Measurements from ENCODE around the gene NT5M.

The NT5M gene

DNA sequence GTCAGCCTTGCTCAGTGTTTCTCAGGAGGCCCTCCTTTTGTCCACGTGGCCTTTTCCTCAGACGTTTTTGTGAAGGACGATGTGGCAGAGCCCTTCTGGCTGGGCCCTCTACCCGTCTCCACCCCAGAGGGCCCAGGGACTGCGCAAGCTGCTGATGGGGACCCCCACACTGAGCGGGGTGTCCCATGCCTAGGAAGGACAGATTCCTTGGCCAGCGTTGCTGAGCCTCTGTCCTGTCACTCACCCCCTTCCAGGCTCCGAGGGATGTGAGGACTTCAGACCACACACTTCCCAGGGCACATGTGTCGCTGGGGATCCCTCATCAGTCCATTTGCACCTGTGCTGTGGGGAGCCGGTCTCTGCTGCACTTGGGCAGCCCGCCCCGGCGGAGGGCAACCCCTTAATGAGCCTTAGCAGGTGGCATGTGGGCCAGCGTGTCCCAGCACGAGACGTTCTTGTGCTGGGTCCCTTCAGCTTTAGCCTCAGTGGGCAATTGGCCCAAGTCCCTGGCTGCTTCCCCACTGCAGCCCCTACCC is 48.3 kb downstream of the NT5M start:
- Histone ChIP-seq H3K27ac (ENCODE audit: low read depth, low read length) (no peak overlapping the region), H3K4me1 (ENCODE audit: insufficient read depth, low read length) (peaks cover 10% of the 10 kb centered on the region; the same call in 1 of the 2 replicates), H3K36me3 (ENCODE audit: insufficient read depth, low read length) (no peaks in the 10 kb centered on the region), H3K4me3 (ENCODE audit: low read length) (no peak overlapping the region), H3K9me3 (ENCODE audit: insufficient read depth, low read depth, low read length) (no peaks in the 10 kb centered on the region), H3K9ac (ENCODE audit: low read depth, low read length) (no peak overlapping the region), H3K27me3 (ENCODE audit: insufficient read depth, low read length) (no peaks in the 10 kb centered on the region)
- 91% methylated on average over 16 of the region's 16 CpGs for WGBS

GRCh38 chr17:17351901-17352781 is 49.0 kb downstream of the NT5M start:
- H3K36me3 ChIP-seq (ENCODE audit: insufficient read depth, low read length), result no peaks in the 10 kb centered on the region
- no peaks in the 10 kb centered on the region for H3K27me3 ChIP-seq (ENCODE audit: insufficient read depth, low read length)
- no peak overlapping the region for H3K4me3 ChIP-seq (ENCODE audit: low read length)
- H3K4me1 ChIP-seq (ENCODE audit: insufficient read depth, low read length), result peaks cover 10% of the 10 kb centered on the region; the same call in 1 of the 2 replicates
- H3K9ac ChIP-seq (ENCODE audit: low read depth, low read length), result no peak overlapping the region
- no peak overlapping the region for H3K27ac ChIP-seq (ENCODE audit: low read depth, low read length)
- 87% methylated on average over 35 of the region's 35 CpGs for WGBS
- no peaks in the 10 kb centered on the region for H3K9me3 ChIP-seq (ENCODE audit: insufficient read depth, low read depth, low read length)

- Histone ChIP-seq H3K9me3 (ENCODE audit: insufficient read depth, low read depth, low read length) (no peaks in the 10 kb centered on the region), H3K4me1 (ENCODE audit: insufficient read depth, low read length) (peaks cover 10% of the 10 kb centered on the region; the same call in 1 of the 2 replicates), H3K36me3 (ENCODE audit: insufficient read depth, low read length) (no peaks in the 10 kb centered on the region), H3K4me3 (ENCODE audit: low read length) (no peak overlapping the region), H3K27me3 (ENCODE audit: insufficient read depth, low read length) (no peaks in the 10 kb centered on the region), H3K27ac (ENCODE audit: low read depth, low read length) (no peak overlapping the region), H3K9ac (ENCODE audit: low read depth, low read length) (no peak overlapping the region)
- 93% methylated on average over 14 of the region's 14 CpGs for WGBS
Measured at GRCh38 chr17:17352836-17353624, 49.9 kb downstream of the NT5M start.

DNA sequence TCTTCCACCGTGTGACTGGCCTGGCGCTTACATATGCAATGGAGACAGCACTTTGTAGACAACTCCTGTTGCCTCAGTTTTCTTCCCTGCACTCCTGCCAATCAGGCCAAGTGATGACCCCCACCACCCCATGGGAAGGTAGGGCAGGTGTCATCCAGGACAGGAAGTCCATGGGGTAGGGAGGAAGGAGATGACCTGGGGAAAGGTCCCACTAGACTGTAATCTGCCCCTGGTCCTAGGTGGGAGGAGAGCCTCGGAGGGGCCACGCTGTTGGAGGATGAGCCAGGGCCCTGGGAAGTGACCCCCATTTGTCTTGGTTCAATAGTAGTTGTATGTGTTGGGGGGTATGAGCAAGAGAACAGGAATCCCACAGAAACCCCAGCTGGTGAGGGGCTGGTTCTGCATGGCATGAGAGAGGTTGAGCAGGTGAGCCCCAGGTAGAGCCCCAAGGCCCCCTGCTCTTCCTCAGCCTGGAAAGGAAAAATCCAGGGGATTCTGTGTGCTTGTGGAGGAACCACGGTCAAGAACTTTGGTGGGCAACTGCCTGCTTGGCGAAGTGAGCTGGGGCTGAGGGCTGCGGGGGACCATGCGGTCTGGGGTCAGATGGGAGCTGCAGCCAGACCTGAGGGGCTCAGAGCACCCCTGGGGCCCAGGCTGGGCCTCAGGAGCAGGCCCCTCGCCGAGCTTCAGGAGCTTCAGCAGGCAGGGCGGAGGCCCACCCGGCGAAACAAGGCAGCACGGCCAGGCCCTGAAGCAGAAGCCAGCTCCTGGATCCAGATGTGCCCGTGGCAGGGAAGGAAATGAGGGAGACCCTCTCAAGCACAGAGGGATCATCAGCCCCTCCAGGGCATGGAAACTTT is 50.7 kb downstream of the NT5M start:
- Histone ChIP-seq H3K4me1 (ENCODE audit: insufficient read depth, low read length) (peaks cover 10% of the 10 kb centered on the region; the same call in 1 of the 2 replicates), H3K9me3 (ENCODE audit: insufficient read depth, low read depth, low read length) (no peaks in the 10 kb centered on the region), H3K4me3 (ENCODE audit: low read length) (no peak overlapping the region), H3K27me3 (ENCODE audit: insufficient read depth, low read length) (no peaks in the 10 kb centered on the region), H3K27ac (ENCODE audit: low read depth, low read length) (no peak overlapping the region), H3K36me3 (ENCODE audit: insufficient read depth, low read length) (no peaks in the 10 kb centered on the region), H3K9ac (ENCODE audit: low read depth, low read length) (no peak overlapping the region)
- 92% methylated on average over 15 of the region's 15 CpGs for WGBS

- Histone ChIP-seq H3K27me3 (ENCODE audit: insufficient read depth, low read length) (no peaks in the 10 kb centered on the region), H3K36me3 (ENCODE audit: insufficient read depth, low read length) (no peaks in the 10 kb centered on the region), H3K4me1 (ENCODE audit: insufficient read depth, low read length) (peaks cover 10% of the 10 kb centered on the region; the same call in 1 of the 2 replicates), H3K9me3 (ENCODE audit: insufficient read depth, low read depth, low read length) (0 out of 2 replicates have a peak, but pooled peaks cover 5% of the 10 kb centered on the region), H3K4me3 (ENCODE audit: low read length) (no peak overlapping the region), H3K27ac (ENCODE audit: low read depth, low read length) (no peak overlapping the region), H3K9ac (ENCODE audit: low read depth, low read length) (no peak overlapping the region)
- 49% methylated on average over 14 of the region's 14 CpGs for WGBS
Measured at GRCh38 chr17:17354560-17355349, 51.6 kb downstream of the NT5M start.

- H3K27me3 ChIP-seq (ENCODE audit: insufficient read depth, low read length), result no peaks in the 10 kb centered on the region
- no peak overlapping the region for H3K27ac ChIP-seq (ENCODE audit: low read depth, low read length)
- peaks cover 8% of the 10 kb centered on the region; the same call in 1 of the 2 replicates for H3K4me1 ChIP-seq (ENCODE audit: insufficient read depth, low read length)
- peaks cover 8% of the 10 kb centered on the region; the same call in 1 of the 2 replicates for H3K9me3 ChIP-seq (ENCODE audit: insufficient read depth, low read depth, low read length)
- no peak overlapping the region for H3K9ac ChIP-seq (ENCODE audit: low read depth, low read length)
- H3K4me3 ChIP-seq (ENCODE audit: low read length), result no peak overlapping the region
- WGBS, result 83% methylated on average over 12 of the region's 12 CpGs
- no peaks in the 10 kb centered on the region for H3K36me3 ChIP-seq (ENCODE audit: insufficient read depth, low read length)
Measured at GRCh38 chr17:17355426-17355825, 52.3 kb downstream of the NT5M start.

DNA sequence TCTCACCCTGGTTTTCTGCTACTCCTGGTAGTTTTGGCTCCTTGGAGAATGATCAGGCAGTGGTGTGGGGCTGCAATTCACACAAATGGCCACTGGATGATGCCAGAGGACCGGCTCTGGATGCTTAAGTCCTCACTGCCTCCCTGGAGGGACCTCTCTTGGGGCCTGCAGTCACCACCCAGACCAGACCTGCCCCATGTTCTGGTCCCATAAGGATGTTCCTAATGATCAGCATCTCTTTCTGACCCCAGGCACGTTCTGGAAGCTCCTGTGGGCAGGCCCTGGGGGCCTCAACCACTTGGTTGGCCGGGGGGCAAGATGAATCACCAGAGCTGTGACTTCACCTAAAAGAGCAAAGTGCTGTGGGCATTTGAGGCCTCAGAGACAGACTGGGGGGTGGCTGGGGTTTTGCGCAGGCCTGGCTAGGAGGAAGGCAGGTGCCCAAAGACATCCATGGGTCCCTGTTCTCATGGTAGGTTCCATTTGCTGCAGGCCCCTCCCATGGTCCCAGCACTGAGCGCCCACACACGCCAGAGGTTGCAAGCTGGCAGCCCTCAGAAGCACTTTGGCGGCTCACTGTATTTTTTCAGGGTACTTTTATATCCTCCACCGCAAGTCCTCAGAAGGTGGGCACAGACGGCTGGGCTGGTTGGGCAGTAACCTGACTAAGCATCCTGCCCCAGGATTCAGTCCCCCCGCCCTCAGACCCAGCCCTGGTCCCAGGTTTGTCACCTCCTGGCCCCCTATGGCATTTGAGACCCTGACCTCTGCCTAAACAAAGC is 53.2 kb downstream of the NT5M start:
- WGBS, result 73% methylated on average over 10 of the region's 10 CpGs
- Histone ChIP-seq H3K9me3 (ENCODE audit: insufficient read depth, low read depth, low read length) (peaks cover 9% of the 10 kb centered on the region; the same call in 1 of the 2 replicates), H3K27ac (ENCODE audit: low read depth, low read length) (no peak overlapping the region), H3K27me3 (ENCODE audit: insufficient read depth, low read length) (no peaks in the 10 kb centered on the region), H3K36me3 (ENCODE audit: insufficient read depth, low read length) (no peaks in the 10 kb centered on the region), H3K4me1 (ENCODE audit: insufficient read depth, low read length) (no peaks in the 10 kb centered on the region), H3K4me3 (ENCODE audit: low read length) (no peak overlapping the region), H3K9ac (ENCODE audit: low read depth, low read length) (no peak overlapping the region)

DNA sequence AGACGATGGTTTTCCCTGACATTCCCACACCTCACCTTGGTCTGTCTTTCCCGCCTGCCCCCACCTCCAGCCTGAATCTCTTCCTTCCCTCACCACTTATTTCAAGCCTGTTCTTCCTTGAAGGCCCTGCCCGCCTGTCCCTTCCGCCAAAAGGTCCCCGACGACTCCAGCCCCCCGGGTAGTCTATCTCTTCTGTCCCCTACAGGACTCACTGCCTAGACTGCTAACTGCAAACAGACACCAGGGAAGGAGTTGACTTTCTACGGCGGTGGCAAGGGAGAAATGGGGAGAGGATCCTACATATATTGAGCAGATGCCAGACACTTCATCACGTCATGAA is 53.7 kb downstream of the NT5M start:
- peaks cover 9% of the 10 kb centered on the region; the same call in 1 of the 2 replicates for H3K9me3 ChIP-seq (ENCODE audit: insufficient read depth, low read depth, low read length)
- H3K36me3 ChIP-seq (ENCODE audit: insufficient read depth, low read length), result no peaks in the 10 kb centered on the region
- H3K27ac ChIP-seq (ENCODE audit: low read depth, low read length), result no peak overlapping the region
- WGBS, result 94% methylated on average over 10 of the region's 10 CpGs
- H3K4me1 ChIP-seq (ENCODE audit: insufficient read depth, low read length), result no peaks in the 10 kb centered on the region
- H3K9ac ChIP-seq (ENCODE audit: low read depth, low read length), result no peak overlapping the region
- no peak overlapping the region for H3K4me3 ChIP-seq (ENCODE audit: low read length)
- no peaks in the 10 kb centered on the region for H3K27me3 ChIP-seq (ENCODE audit: insufficient read depth, low read length)

- H3K9ac ChIP-seq (ENCODE audit: low read depth, low read length), result no peak overlapping the region
- peaks cover 3% of the 10 kb centered on the region; the same call in 1 of the 2 replicates for H3K4me1 ChIP-seq (ENCODE audit: insufficient read depth, low read length)
- 76% methylated on average over 3 of the region's 3 CpGs for WGBS
- H3K4me3 ChIP-seq (ENCODE audit: low read length), result no peak overlapping the region
- H3K9me3 ChIP-seq (ENCODE audit: insufficient read depth, low read depth, low read length), result peaks cover 9% of the 10 kb centered on the region; the same call in 1 of the 2 replicates
- no peaks in the 10 kb centered on the region for H3K36me3 ChIP-seq (ENCODE audit: insufficient read depth, low read length)
- H3K27ac ChIP-seq (ENCODE audit: low read depth, low read length), result no peak overlapping the region
- H3K27me3 ChIP-seq (ENCODE audit: insufficient read depth, low read length), result no peaks in the 10 kb centered on the region
Measured at GRCh38 chr17:17358060-17358751, 55.0 kb downstream of the NT5M start.
